GM18519 (cell line): ENCODE data around the gene REEP1.
"Not testable (repeated sequence)": the region's sequence is repeated elsewhere in the genome, so short reads cannot be mapped to it uniquely, and the experiment has no call there.

ENCODE experiments used
- ATAC-seq: cut with Tn5 transposase; IDR thresholded peaks from one replicate; pipeline ENCODE4 v1.9.1; 2021; ENCODE audit warnings: mild to moderate bottlenecking, moderate library complexity; ENCODE audit not compliant: unreplicated experiment, low FRiP score

Gene REEP1

GRCh38 chr2:86228574-86228973, 108.9 kb downstream of the REEP1 start:
- not testable (repeated sequence) for ATAC-seq

DNA sequence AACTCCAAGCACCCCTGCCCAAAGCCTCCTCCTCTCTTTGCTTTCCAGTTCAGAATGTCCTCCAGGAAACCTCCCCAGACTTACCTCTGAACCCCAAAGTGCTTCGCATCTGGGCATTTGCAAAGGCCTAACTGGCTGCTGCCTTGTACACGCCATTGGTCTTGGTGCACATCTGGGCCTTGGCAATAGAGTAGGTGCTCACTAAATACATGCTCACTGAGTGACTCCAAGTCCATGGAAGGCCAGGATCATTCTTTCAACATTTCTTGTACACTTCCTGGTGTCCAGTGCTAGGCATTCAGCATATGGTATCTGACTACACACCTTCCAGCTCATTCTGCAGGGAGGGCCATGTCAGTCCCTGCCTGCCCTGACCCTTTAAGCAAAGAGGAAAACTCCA, 109.7 kb downstream of the REEP1 start:
- ATAC-seq, result no peak

DNA sequence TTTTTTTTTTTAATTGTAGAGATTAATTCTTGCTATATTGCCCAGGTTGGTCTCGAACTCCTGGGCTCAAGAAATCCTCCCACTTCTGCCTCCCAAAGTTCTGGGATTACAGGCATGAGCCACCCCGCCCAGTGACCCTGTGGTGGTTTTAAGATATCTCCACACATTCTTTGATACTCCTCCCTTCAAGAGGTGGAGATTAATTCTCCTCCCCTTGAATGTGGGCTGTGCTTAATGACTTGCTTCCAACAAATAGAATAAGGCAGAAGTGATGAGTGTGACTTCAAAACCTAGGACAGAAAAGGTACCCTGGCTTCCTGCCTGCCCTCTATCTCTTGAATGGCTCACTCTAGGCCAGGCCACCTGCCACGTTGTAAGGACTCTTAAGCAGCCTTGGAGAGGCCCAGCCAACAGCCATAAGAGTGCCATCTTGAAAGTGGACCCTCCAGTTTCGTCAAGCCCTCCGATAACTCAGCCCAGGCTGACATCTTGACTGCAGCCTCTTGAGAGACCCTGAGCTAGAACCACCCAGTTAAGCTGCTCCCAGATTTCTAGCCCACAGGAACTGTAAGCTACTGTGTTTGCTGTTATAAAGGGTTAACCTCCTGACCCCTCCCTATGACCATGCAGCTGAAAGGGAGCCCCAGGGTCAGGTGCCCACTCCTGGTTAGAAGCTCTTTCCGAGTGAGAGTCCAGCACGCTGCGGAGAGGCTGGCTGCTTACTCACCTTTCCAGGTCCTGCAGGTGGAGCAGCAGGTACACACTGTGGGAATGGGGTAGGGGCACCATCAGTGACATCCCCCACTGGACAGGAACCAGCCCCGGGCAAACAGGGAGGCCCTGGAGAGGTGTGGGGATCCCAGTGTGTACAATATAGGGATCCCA, 110.5 kb downstream of the REEP1 start:
- ATAC-seq, result no peak

DNA sequence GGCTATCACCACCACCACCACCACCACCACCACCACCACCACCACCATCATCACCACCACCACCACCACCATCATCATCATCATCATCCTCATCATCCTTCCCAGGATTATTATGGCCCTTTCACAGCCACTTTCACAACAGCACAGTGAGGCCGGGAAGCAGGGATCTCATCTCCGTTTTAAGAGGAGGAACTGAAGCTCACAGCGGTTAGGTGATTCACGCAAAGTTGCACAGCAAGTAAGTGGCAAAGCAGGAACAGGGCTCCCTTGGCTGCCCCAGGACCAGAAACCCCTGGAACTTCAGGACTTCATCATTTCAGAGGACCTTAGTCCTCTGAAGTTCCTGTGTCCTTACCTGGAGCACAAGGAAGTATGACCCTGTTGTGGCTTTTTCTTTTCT, 111.4 kb downstream of the REEP1 start:
- no peak for ATAC-seq

GRCh38 chr2:86225581-86225980, 111.8 kb downstream of the REEP1 start:
- peak; percentile 51 for ATAC-seq

DNA sequence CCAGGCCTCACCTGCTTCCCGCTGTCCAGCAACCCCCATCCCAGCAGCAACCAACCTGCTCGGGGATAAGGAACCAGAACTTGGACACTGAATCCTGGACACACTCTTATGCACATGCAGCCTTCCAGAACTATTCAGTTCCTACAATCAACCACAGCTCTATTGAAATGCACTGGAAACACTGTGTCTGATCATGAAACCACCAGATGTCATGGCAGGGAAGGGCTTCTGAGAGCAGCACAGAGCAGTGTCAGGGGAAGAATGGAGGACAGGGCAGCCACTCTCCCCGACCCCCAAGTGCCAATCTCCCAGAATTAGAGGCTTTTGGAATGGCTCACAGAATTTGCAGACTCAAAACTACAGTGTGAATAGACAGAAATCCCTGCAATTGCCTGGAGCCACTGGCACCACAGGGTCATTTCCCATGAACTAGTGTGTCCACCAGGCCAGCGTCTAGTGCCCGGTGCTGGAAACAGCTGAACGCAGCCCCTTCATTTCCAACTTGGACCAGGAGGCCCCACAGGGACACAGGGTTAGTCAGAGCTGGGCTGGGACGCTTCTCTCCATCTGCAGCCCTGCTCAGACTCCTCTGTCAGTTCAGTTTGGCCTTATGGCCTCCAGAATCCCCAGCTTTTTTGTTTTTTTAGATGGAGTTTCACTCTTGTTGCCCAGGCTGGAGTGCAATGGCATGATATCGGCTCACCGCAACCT, 112.6 kb downstream of the REEP1 start:
- no peak for ATAC-seq

GRCh38 chr2:86223927-86224560, 113.4 kb downstream of the REEP1 start:
- ATAC-seq, result no peak

DNA sequence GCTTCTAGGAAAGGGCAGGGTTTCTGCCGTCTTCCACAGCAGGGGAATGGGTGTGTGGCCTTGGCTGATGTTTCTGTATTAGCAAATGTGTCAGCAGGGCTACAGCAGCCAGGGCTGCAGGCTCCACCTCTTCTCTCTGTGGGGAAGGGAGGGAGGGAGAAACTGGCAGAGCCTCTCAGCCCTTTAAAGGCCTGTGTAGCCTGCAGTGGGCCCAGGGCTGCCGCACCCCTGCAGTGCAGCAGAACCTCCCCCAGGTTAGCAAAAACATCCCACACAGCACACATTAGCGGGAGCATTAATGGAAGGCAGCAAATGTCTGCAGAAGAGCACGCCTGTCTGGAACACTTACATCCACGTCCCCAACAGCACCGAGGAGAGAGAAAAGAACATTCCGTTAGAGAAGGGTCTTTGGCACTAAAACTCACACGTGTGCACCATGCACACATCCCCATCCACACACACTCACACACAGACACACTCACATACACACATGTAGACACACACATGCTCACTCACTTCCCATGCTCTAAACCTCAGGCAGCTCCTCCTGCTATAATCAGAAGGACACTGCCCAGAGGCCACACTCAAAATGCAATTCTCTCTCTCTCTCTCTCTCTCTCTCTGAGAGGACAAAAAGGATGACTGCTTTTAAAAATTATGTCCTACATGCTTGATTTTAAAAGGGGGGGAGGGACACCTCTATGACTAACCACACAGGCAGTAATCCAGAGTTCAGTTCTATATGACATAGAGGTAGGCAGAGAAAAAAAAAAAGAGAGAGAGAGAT, 114.1 kb downstream of the REEP1 start:
- ATAC-seq, result no peak

GRCh38 chr2:86221066-86221684, 116.3 kb downstream of the REEP1 start:
- peak; percentile 40 for ATAC-seq

GRCh38 chr2:86219896-86220295, 117.5 kb downstream of the REEP1 start:
- ATAC-seq, result no peak

DNA sequence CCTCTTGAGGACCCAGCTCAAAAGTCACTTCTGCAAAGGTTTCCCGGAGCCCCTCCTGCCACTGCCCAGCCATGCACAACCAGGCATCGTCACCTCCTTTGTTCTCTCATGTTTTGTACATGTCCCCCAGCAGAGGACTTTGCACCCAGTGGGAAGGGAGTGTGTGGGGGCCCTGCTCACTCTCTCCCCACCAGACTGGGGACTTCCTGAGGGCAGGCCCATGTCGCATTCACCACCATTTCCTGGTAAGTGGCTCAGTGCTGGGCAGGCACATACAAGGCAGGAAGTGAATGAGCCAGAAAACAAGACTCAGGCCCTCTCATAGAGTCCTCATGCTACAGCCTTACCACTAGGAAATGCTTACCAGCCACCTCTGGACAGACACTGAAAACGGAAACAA, 119.3 kb downstream of the REEP1 start:
- no peak for ATAC-seq

- no peak for ATAC-seq
Measured at GRCh38 chr2:86216575-86217555, 120.6 kb downstream of the REEP1 start.

DNA sequence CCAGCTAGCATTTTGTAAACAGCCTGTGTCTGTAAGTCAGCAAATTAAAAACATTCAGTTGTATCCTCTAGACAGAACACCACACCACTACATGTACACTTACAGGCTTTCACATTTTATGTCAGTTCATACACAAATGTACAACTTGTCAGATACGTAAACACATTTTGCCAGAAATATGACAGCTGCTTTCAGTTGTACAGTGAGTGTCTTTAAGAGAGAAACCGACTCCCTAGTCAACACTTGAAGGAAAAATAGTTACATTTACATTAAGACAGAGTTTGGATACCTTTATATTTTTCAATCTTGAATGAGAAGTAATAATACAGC, 123.0 kb downstream of the REEP1 start:
- ATAC-seq, result no peak

DNA sequence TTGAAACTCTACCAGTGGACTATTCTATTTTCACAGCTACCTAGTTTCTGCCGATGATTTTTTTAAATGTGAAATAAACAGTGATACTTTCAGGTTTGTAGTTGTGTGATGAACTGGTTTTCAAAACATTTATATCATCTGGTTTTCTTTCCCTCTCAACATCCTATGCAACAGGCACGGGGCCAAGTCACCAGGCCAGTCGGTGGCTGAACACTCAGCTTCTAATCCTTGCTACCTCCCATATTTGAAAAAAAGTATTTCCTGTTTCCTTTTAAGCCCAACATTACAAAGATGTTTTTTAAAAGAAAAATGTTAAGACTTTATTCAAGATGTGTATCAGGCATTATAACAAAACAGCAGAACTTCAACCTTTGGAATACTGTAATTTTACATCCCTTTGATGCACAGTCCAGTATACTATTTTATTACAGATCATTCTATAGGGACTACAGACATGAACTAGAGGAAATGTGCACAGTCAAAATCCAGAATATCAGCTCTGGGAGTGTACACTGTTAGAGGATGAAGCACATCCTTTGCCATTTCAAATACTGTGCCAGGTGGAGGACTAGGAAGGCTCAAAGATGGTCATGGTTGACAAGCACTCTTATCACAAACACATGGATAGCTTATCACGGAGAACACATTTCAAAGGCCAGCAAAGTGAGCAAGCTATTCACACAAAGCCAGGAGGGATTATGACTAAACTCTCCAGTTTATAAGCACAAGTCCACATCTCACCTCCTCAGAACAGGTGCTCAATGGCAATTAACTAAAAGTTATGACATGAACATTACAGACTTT, 123.5 kb downstream of the REEP1 start:
- no peak for ATAC-seq

DNA sequence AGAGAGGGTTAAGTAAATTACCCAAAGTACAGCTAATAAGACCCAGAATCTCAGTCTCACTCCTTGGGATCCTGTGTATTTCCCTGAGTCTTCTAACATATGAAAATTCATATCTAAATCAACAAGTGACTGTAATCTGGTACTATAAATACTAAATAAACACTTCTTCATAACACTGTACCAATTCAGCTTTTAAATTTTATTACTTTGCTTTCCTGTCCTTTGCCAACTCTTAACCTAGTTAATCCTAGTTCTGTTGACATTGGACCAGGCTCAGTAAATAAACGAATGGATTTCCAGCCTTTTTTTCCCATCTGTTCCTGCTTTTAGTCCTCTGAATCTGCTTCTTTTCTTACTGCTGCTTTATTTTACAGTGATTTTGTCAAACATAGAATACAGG, 124.4 kb downstream of the REEP1 start:
- no peak for ATAC-seq

- no peak for ATAC-seq
Measured at GRCh38 chr2:86211796-86212188, 125.6 kb downstream of the REEP1 start.

DNA sequence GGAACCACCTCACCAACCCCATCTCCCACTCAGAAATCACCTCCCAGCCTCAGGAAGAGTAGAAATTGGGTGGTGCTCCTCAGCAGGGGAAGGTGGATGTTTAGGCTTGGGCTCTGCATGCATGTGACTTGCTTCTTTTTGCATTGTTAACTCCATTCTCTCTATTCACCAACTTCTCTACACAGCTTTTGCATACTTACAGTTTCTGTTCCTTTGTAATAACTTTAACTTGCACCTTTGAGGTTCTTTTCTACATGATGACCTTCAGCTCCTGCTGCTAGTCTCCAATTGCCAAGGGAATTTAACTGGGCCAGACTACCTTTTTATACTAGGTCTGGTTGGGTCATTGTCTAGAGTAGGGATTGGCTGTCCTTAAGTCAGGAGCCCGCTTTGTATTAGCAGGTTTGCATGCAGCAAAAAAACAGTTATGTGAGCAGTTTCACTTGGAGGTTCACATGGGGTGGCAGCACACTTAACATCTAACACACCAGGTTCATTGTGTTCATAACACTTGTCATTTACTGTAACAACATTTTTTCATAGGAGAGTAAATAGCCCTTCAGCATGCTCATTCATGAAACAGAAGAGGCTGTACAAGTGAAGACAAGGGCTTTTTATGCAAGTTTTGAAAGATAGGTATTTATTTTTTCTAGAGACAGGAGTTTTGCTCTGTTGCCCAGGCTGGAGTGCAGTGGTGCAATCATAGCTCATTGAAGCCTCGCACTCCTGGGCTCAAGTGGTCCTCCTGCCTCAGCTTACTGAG, 126.2 kb downstream of the REEP1 start:
- ATAC-seq, result no peak

GRCh38 chr2:86204458-86204857, 133.0 kb downstream of the REEP1 start:
- no peak for ATAC-seq
